Gastrocnemius medialis (tissue), 4 donors: ENCODE measurements around the gene SMIM9. TPM values are rescaled to one million over a fixed set of nuclear protein-coding genes. Genes with fewer than 3 reads are reported as not detected.

ENCODE experiments used
- ATAC-seq, 2 donors: fragments of 150-250 bp; one replicate each; pipeline ENCODE4 v1.9.1; 2016
- DNase-seq, 2 donors: peaks; one replicate each; pipeline ENCODE4 v3.0.0-alpha.2; 2019
- H3K27ac ChIP-seq, 4 donors: fragments of 200-600 bp; sonication (generic); 1 replicate in 1 of 4; 2 replicates in 3 of 4; pipeline ENCODE4 v1.5.1; 2016 to 2018; ENCODE audit warnings: mild to moderate bottlenecking in 2 of 4, moderate library complexity in 1 of 4
- H3K27me3 ChIP-seq, 3 donors: fragments of 200-600 bp; sonication (generic) in 2 of 3; 1 replicate in 1 of 3; 2 replicates in 2 of 3; pipeline versions ENCODE4 v1.5.1 to v1.6.0; 2016 to 2019; ENCODE audit warnings: mild to moderate bottlenecking in 1 of 3, moderate library complexity in 1 of 3
- H3K36me3 ChIP-seq, 2 donors: fragments of 200-600 bp; sonication (generic) in 1 of 2; one replicate each; pipeline ENCODE4 v1.5.1; 2017 to 2018
- H3K4me1 ChIP-seq, 2 donors: fragments of 200-600 bp; sonication (generic) in 1 of 2; one replicate each; pipeline ENCODE4 v1.5.1; 2016 to 2017; ENCODE audit warnings: mild to moderate bottlenecking in 2 of 2
- H3K4me3 ChIP-seq, 4 donors: fragments of 200-600 bp; sonication (generic) in 3 of 4; 1 replicate in 1 of 4; 2 replicates in 3 of 4; pipeline ENCODE4 v1.5.1; 2016 to 2019; ENCODE audit warnings: mild to moderate bottlenecking in 2 of 4
- H3K9me3 ChIP-seq, 3 donors: fragments of 200-600 bp; sonication (generic) in 2 of 3; 1 replicate in 1 of 3; 2 replicates in 2 of 3; pipeline ENCODE4 v1.5.1; 2016 to 2019
- POLR2A ChIP-seq, 2 donors: fragments of 450-650 bp; IDR thresholded peaks; one replicate each; pipeline ENCODE4 v1.6.1; 2017; ENCODE audit warnings: antibody characterized with exemption in 2 of 2, mild to moderate bottlenecking in 2 of 2, moderate library complexity in 2 of 2
- in situ Hi-C, 4 donors: fragments of 200-750 bp; cut with MboI; loops; one replicate each; pipeline versions ENCODE4 v1.15.0 to v1.8.0; 2017; ENCODE audit warnings: low sequenced_read_pairs in 4 of 4
- intact Hi-C: fragments of 100-400 bp; cut with DNase I; formaldehyde crosslinking; loops from one replicate; pipeline ENCODE4 v1.15.1; 2023; ENCODE audit warnings: low total_unique reads
- total RNA-seq, 4 donors: library from RNA; depleted of rRNA; stranded (reverse); fragments of >200 nt; gene quantifications; one replicate each; pipeline versions ENCODE4 v1.1.0 to v1.2.3, GENCODE V29; 2016
- TF ChIP-seq, protein P1 (sequence below), 5 experiments: fragments of 450-650 bp in 3 of 5; fragments of 200-600 bp in 2 of 5; sonication (generic) in 2 of 5; IDR thresholded peaks in 4 of 5; conservative IDR thresholded peaks in 1 of 5; 1 replicate in 4 of 5; 2 replicates in 1 of 5; pipeline ENCODE4 v1.5.1; 2016 to 2019; ENCODE audit warnings: antibody characterized with exemption in 5 of 5, mild to moderate bottlenecking in 3 of 5, moderate library complexity in 3 of 5

The SMIM9 gene
- total RNA-seq, 4 donors from 2014 or later = not detected

DNA sequence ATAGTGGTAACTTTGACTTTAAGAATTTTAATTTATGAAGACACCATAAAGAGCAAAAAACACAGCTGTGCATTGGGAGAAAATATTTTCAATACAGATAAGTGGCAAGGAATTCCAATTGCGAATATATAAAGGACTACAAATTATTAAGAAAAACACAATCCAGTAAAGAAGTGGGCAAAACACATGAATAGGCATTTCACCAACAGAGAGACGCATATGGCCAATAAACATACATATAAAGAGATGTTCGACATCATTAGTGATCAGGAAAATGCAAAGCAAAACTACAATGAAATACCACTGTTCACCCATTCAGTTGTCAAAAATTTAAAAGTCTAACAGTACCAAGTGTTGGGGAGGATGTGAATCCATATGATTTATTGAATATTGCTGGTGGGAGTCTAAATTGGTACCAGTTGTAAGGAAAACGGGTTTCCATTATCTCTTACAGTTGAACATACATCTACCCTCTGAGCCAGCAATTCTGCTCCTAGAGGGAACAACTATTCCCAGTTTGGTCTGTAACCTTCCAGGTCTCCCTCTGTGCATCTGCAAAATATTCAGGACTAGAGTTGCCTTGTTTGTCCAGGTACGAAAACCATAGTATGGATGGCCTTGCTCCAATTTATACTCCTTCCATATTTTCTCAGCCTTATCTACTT, 27.5 kb downstream of the SMIM9 start:
- no peaks in the 10 kb centered on the region for H3K36me3 ChIP-seq
- in situ Hi-C loops = no loop called here
- H3K9me3 ChIP-seq = no peaks in the 10 kb centered on the region
- intact Hi-C loops = loop anchor here (10.0 kb wide), 1 partner anchor 808 kb away; the partner anchor contains the start of genes SPRY3 and TMLHE
- no peak overlapping the region for H3K4me3 ChIP-seq
- ATAC-seq (no peak), DNase-seq (no peak)
- H3K4me1 ChIP-seq = peaks cover 0 to 8% of the 10 kb centered on the region in 2 donors
- TF ChIP-seq, protein P1, sequence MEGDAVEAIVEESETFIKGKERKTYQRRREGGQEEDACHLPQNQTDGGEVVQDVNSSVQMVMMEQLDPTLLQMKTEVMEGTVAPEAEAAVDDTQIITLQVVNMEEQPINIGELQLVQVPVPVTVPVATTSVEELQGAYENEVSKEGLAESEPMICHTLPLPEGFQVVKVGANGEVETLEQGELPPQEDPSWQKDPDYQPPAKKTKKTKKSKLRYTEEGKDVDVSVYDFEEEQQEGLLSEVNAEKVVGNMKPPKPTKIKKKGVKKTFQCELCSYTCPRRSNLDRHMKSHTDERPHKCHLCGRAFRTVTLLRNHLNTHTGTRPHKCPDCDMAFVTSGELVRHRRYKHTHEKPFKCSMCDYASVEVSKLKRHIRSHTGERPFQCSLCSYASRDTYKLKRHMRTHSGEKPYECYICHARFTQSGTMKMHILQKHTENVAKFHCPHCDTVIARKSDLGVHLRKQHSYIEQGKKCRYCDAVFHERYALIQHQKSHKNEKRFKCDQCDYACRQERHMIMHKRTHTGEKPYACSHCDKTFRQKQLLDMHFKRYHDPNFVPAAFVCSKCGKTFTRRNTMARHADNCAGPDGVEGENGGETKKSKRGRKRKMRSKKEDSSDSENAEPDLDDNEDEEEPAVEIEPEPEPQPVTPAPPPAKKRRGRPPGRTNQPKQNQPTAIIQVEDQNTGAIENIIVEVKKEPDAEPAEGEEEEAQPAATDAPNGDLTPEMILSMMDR (IDR thresholded peaks at IDR 0.05 in 4 of 5, conservative IDR thresholded peaks at IDR 0.05 in 1 of 5) = no peak
- TF ChIP-seq POLR2A (IDR thresholded peaks at IDR 0.05) = no peak
- no peak overlapping the region for H3K27ac ChIP-seq
- no peaks in the 10 kb centered on the region for H3K27me3 ChIP-seq

DNA sequence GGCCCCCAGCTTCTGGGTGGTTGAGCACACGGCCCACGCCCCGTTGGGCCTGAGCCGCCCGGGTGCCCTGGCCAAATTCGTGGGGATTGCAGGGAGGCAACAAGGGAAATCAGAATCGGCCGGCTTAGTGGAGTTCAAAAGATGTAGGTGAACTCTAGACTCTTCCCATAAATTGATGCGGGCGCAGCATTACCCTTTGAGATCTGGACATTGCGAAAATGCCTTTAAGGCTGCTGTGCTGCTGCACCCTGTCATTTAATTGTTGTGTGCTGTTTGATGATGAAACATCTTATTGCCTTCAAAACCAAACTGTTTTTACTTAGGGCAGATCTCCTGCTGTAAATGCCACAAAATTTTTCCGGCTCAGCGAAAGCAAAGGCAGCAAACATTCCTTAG, 28.8 kb downstream of the SMIM9 start:
- peak; percentile 49 to 50 for ATAC-seq
- no peak for TF ChIP-seq POLR2A (IDR thresholded peaks at IDR 0.05)
- TF ChIP-seq, protein P1 (IDR thresholded peaks at IDR 0.05 in 4 of 5, conservative IDR thresholded peaks at IDR 0.05 in 1 of 5) = no peak
- Histone ChIP-seq H3K9me3 (no peaks in the 10 kb centered on the region), H3K4me3 (peak overlapping the region; percentile 68 to 92 (median 69)), H3K36me3 (no peaks in the 10 kb centered on the region), H3K4me1 (peaks cover 0 to 8% of the 10 kb centered on the region in 2 donors), H3K27ac (peak overlapping the region; percentile 61 to 83 (median 80)), H3K27me3 (no peaks in the 10 kb centered on the region)
- intact Hi-C loops (loop anchor here (2.0 to 10.0 kb wide), 2 partner anchors 43 to 809 kb away; partner anchors contain the start of genes DKC1, SPRY3 and TMLHE), in situ Hi-C loops (no loop called here)
- DNase-seq = no peak

DNA sequence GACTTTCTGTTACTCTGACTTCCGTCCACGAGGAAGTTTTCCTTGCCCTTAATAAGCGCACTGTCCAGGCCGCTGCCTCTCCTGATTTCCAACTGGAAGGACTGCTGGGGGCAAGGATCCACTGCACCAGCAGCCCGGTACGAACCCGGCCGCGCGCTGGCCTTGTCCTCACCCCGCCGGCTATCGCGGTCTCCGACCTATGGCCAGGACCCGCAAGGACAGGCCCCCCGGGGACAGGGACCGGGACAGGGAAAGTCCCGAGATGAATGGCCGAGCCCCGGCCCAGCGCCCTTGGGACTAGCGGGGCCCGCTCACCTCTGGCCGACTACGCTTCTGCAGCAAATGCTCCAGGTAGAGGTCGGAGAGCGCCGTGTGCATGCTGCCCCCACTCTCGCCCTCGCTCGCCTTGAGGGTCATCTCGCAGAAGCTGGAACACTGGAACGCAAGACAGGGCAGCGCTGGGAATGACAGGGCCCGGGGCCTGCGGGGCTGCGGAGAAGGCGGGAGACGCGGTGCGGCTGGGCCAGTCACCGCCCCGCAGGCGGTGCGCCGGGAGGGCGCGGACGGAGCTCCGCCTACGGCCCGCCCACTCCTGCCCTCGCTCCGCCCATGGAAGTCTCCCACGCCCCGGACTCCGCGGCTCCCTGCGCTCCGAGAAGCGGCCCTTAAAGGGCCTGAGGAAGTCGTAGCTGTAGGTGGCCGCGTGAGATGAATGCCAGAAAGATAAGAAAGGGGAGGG, 29.3 kb downstream of the SMIM9 start, which contains the start of gene MPP1:
Gene MPP1, minus strand, starts transcription at position 529 of the 739 bp plus-strand sequence. Its CDS starts 112 bp downstream, at position 417.
- Histone ChIP-seq H3K9me3 (no peaks in the 10 kb centered on the region), H3K4me1 (peaks cover 0 to 12% of the 10 kb centered on the region in 2 donors), H3K27me3 (no peaks in the 10 kb centered on the region), H3K36me3 (no peaks in the 10 kb centered on the region), H3K27ac (peak within 1 kb of the TSS; percentile 61 to 83 (median 80)), H3K4me3 (peak within 1 kb of the TSS; percentile 68 to 92 (median 69))
- DNase-seq (peak; percentile 41 to 64), ATAC-seq (peak; percentile 87 to 88)
- intact Hi-C loops = loop anchor here (2.0 to 10.0 kb wide), 2 partner anchors 42 to 810 kb away; partner anchors contain the start of genes DKC1, SPRY3 and TMLHE
- in situ Hi-C loops = no loop called here
- TF ChIP-seq, protein P1 (IDR thresholded peaks at IDR 0.05 in 4 of 5, conservative IDR thresholded peaks at IDR 0.05 in 1 of 5) = no peak
- peak in 1 of 2 donors; percentile 41 for TF ChIP-seq POLR2A (IDR thresholded peaks at IDR 0.05)

DNA sequence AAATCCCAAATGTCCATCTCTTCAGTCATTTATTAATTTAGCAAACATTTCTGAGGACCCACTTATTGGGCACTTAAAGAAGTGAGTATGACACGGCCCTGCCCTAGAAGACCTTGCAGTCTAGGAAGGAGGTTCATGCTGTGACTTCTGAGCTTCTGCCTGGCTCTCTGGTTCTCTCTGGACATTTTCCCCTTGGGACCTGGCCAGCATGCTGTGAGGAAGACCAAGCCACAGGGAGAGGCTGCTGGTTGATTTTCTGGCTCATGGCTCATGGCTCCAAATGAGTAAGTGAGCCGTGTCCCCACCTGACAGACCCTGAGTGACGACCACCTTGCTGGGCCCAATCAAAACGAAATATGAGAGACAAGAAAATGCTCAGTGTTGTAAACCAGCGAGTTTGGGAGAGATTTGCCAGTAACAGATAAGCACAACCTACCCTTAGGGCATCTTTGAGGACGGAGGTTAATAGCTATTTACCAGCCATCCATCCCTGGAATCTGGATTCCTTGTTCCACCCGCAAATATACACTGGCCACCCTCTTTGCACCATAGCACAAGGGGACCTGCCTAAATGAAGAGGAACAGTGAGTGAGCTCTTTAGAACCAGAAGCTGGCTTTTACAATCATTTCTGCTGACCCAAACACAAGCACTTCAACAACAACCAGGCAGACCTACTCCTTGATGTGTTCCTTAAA, 30.1 kb downstream of the SMIM9 start:
- intact Hi-C loops = loop anchor here (2.0 to 10.0 kb wide), 2 partner anchors 42 to 810 kb away; partner anchors contain the start of genes DKC1, SPRY3 and TMLHE
- in situ Hi-C loops = no loop called here
- Histone ChIP-seq H3K4me3 (peak overlapping the region; percentile 68 to 92 (median 69)), H3K36me3 (no peaks in the 10 kb centered on the region), H3K9me3 (no peaks in the 10 kb centered on the region), H3K4me1 (peaks cover 0 to 15% of the 10 kb centered on the region in 2 donors), H3K27me3 (no peaks in the 10 kb centered on the region), H3K27ac (peak overlapping the region; percentile 61 to 83 (median 80))
- TF ChIP-seq POLR2A (IDR thresholded peaks at IDR 0.05) = no peak
- TF ChIP-seq, protein P1 (IDR thresholded peaks at IDR 0.05 in 4 of 5, conservative IDR thresholded peaks at IDR 0.05 in 1 of 5) = no peak
- ATAC-seq = peak in 1 of 2 donors; percentile 18
- peak in 1 of 2 donors; percentile 13 for DNase-seq
